Measurements from ENCODE around the gene ADGRL1.

- TF ChIP-seq CTCF (IDR thresholded peaks at IDR 0.05), result no peak
- no peak for TF ChIP-seq POLR2A (IDR thresholded peaks at IDR 0.05)
- TF ChIP-seq EP300 (IDR thresholded peaks at IDR 0.05; ENCODE audit: low read depth), result no peak
Observed at GRCh38 chr19:14183741-14184350, 22.1 kb downstream of the ADGRL1 start.
